Neural cell (in vitro differentiated cells): ENCODE results near the gene AGXT2. TPM values are rescaled to one million over a fixed set of nuclear protein-coding genes. Genes with fewer than 3 reads are reported as not detected.

Experiments used
- H2AFZ ChIP-seq: fragments of 200-600, 300-800 bp; sonication (generic), shearing (Covaris generic); 2 replicates; pipeline ENCODE4 v1.6.0; 2014; ENCODE audit warnings: low read depth, mild to moderate bottlenecking, antibody characterized with exemption, low read length, moderate library complexity
- H3F3A ChIP-seq: fragments of 200-600 bp; shearing (Covaris generic); 2 replicates; pipeline ENCODE4 v1.6.1; 2016; ENCODE audit warnings: mild to moderate bottlenecking, moderate library complexity, mixed read lengths, antibody characterized with exemption, low read length; ENCODE audit not compliant: insufficient read depth, poor library complexity, severe bottlenecking
- H3K27ac ChIP-seq: fragments of 200-600, 300-800 bp; sonication (generic), shearing (Covaris generic); 2 replicates; pipeline ENCODE4 v1.5.1; 2014; ENCODE audit warnings: mild to moderate bottlenecking, low read length, moderate library complexity
- H3K27me3 ChIP-seq: fragments of 300-800, 200-600 bp; sonication (generic), shearing (Covaris generic); 2 replicates; pipeline ENCODE4 v1.6.0; 2014; ENCODE audit warnings: mild to moderate bottlenecking, low read depth, low read length, moderate library complexity; ENCODE audit not compliant: insufficient read depth
- H3K36me3 ChIP-seq: fragments of 300-800, 200-600 bp; sonication (generic), shearing (Covaris generic); 2 replicates; pipeline ENCODE4 v1.5.1; 2014; ENCODE audit warnings: mild to moderate bottlenecking, antibody characterized with exemption, low read length, moderate library complexity; ENCODE audit not compliant: insufficient read depth
- H3K4me2 ChIP-seq: fragments of 300-800, 200-600 bp; sonication (generic), shearing (Covaris generic); 2 replicates; pipeline ENCODE4 v1.6.0; 2014; ENCODE audit warnings: mild to moderate bottlenecking, low read length
- H3K4me3 ChIP-seq: fragments of 300-800, 200-600 bp; sonication (generic), shearing (Covaris generic); 2 replicates; pipeline ENCODE4 v1.5.1; 2014; ENCODE audit warnings: mild to moderate bottlenecking, low read length, moderate library complexity
- H3K79me2 ChIP-seq: fragments of 200-600 bp; shearing (Covaris generic); replicated peaks from 2 replicates; pipeline ENCODE4 v1.6.0; 2014; ENCODE audit warnings: mild to moderate bottlenecking, low read length, moderate library complexity; ENCODE audit not compliant: insufficient read depth
- H3K9ac ChIP-seq: fragments of 300-800, 200-600 bp; sonication (generic), shearing (Covaris generic); 2 replicates; pipeline ENCODE4 v1.6.1; 2016; ENCODE audit warnings: mild to moderate bottlenecking, low read length, mixed read lengths
- H3K9me2 ChIP-seq: fragments of 200-600 bp; shearing (Covaris generic); 2 replicates; pipeline ENCODE4 v1.6.1; 2016; ENCODE audit warnings: mild to moderate bottlenecking, low read length, mixed read lengths; ENCODE audit not compliant: insufficient read depth
- H3K9me3 ChIP-seq: fragments of 200-600, 300-800 bp; sonication (generic), shearing (Covaris generic); 2 replicates; pipeline ENCODE4 v1.6.1; 2016; ENCODE audit warnings: mild to moderate bottlenecking, mixed run types, low read length, moderate library complexity, mixed read lengths
- H4K20me1 ChIP-seq: fragments of 200-600 bp; shearing (Covaris generic); 2 replicates; pipeline ENCODE4 v1.6.1; 2016; ENCODE audit warnings: mild to moderate bottlenecking, mixed run types; ENCODE audit not compliant: insufficient read depth
- EP300 ChIP-seq: fragments of 450-650 bp; conservative IDR thresholded peaks from 2 replicates; pipeline ENCODE4 v1.6.1; 2014; ENCODE audit warnings: antibody characterized with exemption, mild to moderate bottlenecking, moderate library complexity; ENCODE audit not compliant: poor library complexity, severe bottlenecking
- EZH2 ChIP-seq: fragments of 200-600, 300-800 bp; shearing (Covaris generic), sonication (generic); IDR thresholded peaks from 2 replicates; pipeline ENCODE4 v1.6.1; 2014; ENCODE audit warnings: antibody characterized with exemption, low read length, borderline replicate concordance, mild to moderate bottlenecking; ENCODE audit not compliant: insufficient read depth, poor library complexity, severe bottlenecking
- MXI1 ChIP-seq: fragments of 450-650 bp; conservative IDR thresholded peaks from 2 replicates; pipeline ENCODE4 v1.6.1; 2014; ENCODE audit warnings: antibody characterized with exemption, mild to moderate bottlenecking; ENCODE audit not compliant: poor library complexity, severe bottlenecking
- POLR2AphosphoS5 ChIP-seq: IDR thresholded peaks from 2 replicates; pipeline ENCODE4 v1.6.1; 2012
- RAD21 ChIP-seq: fragments of 450-650 bp; conservative IDR thresholded peaks from 2 replicates; pipeline ENCODE4 v1.6.1; 2014; ENCODE audit warnings: antibody characterized with exemption, mild to moderate bottlenecking, moderate library complexity
- SMC3 ChIP-seq: fragments of 450-650 bp; conservative IDR thresholded peaks from 2 replicates; pipeline ENCODE4 v1.6.1; 2014; ENCODE audit warnings: antibody characterized with exemption, mild to moderate bottlenecking, moderate library complexity; ENCODE audit not compliant: poor library complexity
- TAF1 ChIP-seq: IDR thresholded peaks from 2 replicates; pipeline ENCODE4 v1.6.1; 2012; ENCODE audit warnings: low read depth
- polyA plus RNA-seq: library from polyadenylated mRNA; depleted of rRNA; stranded (reverse); fragments of >200 nt; gene quantifications from 2 replicates; pipeline ENCODE4 v1.2.3, GENCODE V29; 2014
- TF ChIP-seq, protein P1 (sequence below): fragments of 450-650 bp; IDR thresholded peaks from 2 replicates; pipeline ENCODE4 v1.5.1; 2014; ENCODE audit warnings: antibody characterized with exemption, mild to moderate bottlenecking, moderate library complexity; ENCODE audit not compliant: poor library complexity, severe bottlenecking
- TF ChIP-seq, protein P2 (sequence below): IDR thresholded peaks from 2 replicates; pipeline ENCODE4 v1.6.1; 2012; ENCODE audit warnings: borderline replicate concordance

Gene AGXT2
- polyA plus RNA-seq, 1 donor from 2014 or later, result not detected

DNA sequence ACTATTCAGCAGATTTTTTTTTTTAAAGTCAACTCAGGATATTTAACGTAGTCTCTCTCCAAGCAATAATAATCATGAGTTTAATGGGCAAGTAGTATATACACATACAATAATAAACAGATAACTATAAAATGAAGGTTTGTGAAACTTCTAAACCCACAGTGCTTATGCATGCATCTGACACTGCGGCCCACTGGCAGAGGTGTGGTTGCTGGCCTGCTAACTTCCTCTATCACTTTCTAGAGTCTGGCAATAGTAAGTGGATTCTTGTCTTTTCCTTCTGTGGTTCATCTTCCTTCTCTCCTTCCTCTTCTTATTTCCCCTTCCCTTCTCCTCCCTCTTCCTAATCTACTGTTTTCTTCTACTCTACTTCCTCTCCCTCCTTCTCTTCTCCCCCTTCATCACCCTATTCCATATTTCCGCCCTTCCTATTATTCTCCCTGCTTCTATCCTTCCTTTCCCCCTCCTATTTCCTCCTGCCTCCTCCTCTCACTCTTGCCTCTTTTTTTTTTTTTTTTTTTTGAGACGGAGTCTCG lies 18.6 kb upstream of the AGXT2 start:
- no peaks in the 10 kb centered on the region for H3K9me2 ChIP-seq
- H3K9me3 ChIP-seq, result no peaks in the 10 kb centered on the region
- no peaks in the 10 kb centered on the region for H3K27me3 ChIP-seq
- H3K79me2 ChIP-seq, result no peaks in the 10 kb centered on the region
- no peak overlapping the region for H3K27ac ChIP-seq
- H3K36me3 ChIP-seq, result no peaks in the 10 kb centered on the region
- H4K20me1 ChIP-seq, result no peaks in the 10 kb centered on the region
- no peak overlapping the region for H3K4me3 ChIP-seq
- H3K9ac ChIP-seq, result no peak overlapping the region
- no peaks in the 10 kb centered on the region for H3F3A ChIP-seq
- no peak overlapping the region for H2AFZ ChIP-seq
- TF ChIP-seq SMC3, result no peak
- TF ChIP-seq TAF1, result no peak
- TF ChIP-seq, protein P1, sequence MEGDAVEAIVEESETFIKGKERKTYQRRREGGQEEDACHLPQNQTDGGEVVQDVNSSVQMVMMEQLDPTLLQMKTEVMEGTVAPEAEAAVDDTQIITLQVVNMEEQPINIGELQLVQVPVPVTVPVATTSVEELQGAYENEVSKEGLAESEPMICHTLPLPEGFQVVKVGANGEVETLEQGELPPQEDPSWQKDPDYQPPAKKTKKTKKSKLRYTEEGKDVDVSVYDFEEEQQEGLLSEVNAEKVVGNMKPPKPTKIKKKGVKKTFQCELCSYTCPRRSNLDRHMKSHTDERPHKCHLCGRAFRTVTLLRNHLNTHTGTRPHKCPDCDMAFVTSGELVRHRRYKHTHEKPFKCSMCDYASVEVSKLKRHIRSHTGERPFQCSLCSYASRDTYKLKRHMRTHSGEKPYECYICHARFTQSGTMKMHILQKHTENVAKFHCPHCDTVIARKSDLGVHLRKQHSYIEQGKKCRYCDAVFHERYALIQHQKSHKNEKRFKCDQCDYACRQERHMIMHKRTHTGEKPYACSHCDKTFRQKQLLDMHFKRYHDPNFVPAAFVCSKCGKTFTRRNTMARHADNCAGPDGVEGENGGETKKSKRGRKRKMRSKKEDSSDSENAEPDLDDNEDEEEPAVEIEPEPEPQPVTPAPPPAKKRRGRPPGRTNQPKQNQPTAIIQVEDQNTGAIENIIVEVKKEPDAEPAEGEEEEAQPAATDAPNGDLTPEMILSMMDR, result no peak
- no peak for TF ChIP-seq RAD21
- no peak for TF ChIP-seq EP300
- TF ChIP-seq POLR2AphosphoS5, result no peak
- TF ChIP-seq MXI1, result no peak
- TF ChIP-seq, protein P2, sequence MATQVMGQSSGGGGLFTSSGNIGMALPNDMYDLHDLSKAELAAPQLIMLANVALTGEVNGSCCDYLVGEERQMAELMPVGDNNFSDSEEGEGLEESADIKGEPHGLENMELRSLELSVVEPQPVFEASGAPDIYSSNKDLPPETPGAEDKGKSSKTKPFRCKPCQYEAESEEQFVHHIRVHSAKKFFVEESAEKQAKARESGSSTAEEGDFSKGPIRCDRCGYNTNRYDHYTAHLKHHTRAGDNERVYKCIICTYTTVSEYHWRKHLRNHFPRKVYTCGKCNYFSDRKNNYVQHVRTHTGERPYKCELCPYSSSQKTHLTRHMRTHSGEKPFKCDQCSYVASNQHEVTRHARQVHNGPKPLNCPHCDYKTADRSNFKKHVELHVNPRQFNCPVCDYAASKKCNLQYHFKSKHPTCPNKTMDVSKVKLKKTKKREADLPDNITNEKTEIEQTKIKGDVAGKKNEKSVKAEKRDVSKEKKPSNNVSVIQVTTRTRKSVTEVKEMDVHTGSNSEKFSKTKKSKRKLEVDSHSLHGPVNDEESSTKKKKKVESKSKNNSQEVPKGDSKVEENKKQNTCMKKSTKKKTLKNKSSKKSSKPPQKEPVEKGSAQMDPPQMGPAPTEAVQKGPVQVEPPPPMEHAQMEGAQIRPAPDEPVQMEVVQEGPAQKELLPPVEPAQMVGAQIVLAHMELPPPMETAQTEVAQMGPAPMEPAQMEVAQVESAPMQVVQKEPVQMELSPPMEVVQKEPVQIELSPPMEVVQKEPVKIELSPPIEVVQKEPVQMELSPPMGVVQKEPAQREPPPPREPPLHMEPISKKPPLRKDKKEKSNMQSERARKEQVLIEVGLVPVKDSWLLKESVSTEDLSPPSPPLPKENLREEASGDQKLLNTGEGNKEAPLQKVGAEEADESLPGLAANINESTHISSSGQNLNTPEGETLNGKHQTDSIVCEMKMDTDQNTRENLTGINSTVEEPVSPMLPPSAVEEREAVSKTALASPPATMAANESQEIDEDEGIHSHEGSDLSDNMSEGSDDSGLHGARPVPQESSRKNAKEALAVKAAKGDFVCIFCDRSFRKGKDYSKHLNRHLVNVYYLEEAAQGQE, result no peak
- no peak overlapping the region for H3K4me2 ChIP-seq

DNA sequence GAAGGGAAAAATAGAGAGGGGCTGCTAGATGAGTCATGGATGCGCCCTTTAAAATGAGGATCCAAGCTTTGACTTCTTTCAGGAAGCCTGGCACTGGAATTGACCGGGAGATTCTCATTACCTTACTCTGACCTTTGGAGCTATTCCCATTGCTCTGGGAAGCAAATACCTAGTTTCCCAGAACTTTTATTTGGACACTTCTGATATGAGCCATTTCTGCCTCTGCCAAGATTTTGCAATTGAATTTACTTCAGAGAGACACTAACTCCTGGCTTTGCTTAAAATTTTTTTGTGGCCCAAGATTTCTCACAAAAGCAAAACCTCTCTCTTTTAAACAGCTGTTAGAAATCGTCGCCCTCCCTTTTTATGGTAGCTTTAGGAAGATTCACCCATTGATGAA lies 15.7 kb upstream of the AGXT2 start:
- H4K20me1 ChIP-seq, result no peaks in the 10 kb centered on the region
- no peak overlapping the region for H3K9ac ChIP-seq
- H2AFZ ChIP-seq, result no peak overlapping the region
- H3K36me3 ChIP-seq, result no peaks in the 10 kb centered on the region
- H3K27me3 ChIP-seq, result no peaks in the 10 kb centered on the region
- no peaks in the 10 kb centered on the region for H3K79me2 ChIP-seq
- H3K9me3 ChIP-seq, result no peaks in the 10 kb centered on the region
- no peak overlapping the region for H3K4me2 ChIP-seq
- no peak overlapping the region for H3K27ac ChIP-seq
- TF ChIP-seq, protein P2, result no peak
- no peak for TF ChIP-seq EZH2
- TF ChIP-seq POLR2AphosphoS5, result no peak
- TF ChIP-seq SMC3, result no peak
- TF ChIP-seq, protein P1, result no peak
- no peak for TF ChIP-seq TAF1
- TF ChIP-seq EP300, result no peak
- TF ChIP-seq RAD21, result no peak
- no peak for TF ChIP-seq MXI1
- H3F3A ChIP-seq, result no peaks in the 10 kb centered on the region
- H3K9me2 ChIP-seq, result no peaks in the 10 kb centered on the region
- H3K4me3 ChIP-seq, result no peak overlapping the region
